Inflammatory macrophage treated with lipopolysaccharide for 4 hours (primary cell): ENCODE results near the gene PRKCH.
"Not testable (repeated sequence)": the region's sequence is repeated elsewhere in the genome, so short reads cannot be mapped to it uniquely, and the experiment has no call there.

ENCODE experiments used
- DNase-seq: peaks from one replicate; pipeline ENCODE4 v3.0.0-alpha.2; 2020

PRKCH gene

GRCh38 chr14:61396279-61396678, 74.9 kb downstream of the PRKCH start:
- no peak for DNase-seq

- DNase-seq, result no peak
Observed at GRCh38 chr14:61396694-61397093, 75.3 kb downstream of the PRKCH start.

- no peak for DNase-seq
Observed at GRCh38 chr14:61397615-61398014, 76.2 kb downstream of the PRKCH start.

GRCh38 chr14:61398221-61398620, 76.8 kb downstream of the PRKCH start:
- no peak for DNase-seq

GRCh38 chr14:61399365-61399764, 78.0 kb downstream of the PRKCH start:
- DNase-seq, result no peak

- no peak for DNase-seq
Observed at GRCh38 chr14:61401461-61401860, 80.1 kb downstream of the PRKCH start.

GRCh38 chr14:61403411-61403810, 82.0 kb downstream of the PRKCH start:
- DNase-seq, result no peak

- no peak for DNase-seq
Observed at GRCh38 chr14:61404637-61405036, 83.3 kb downstream of the PRKCH start.

- no peak for DNase-seq
Observed at GRCh38 chr14:61406198-61406597, 84.8 kb downstream of the PRKCH start.

- no peak for DNase-seq
Observed at GRCh38 chr14:61406675-61407074, 85.3 kb downstream of the PRKCH start.

- no peak for DNase-seq
Observed at GRCh38 chr14:61408498-61408897, 87.1 kb downstream of the PRKCH start.

GRCh38 chr14:61409782-61410181, 88.4 kb downstream of the PRKCH start:
- no peak for DNase-seq

- DNase-seq, result not testable (repeated sequence)
Observed at GRCh38 chr14:61415934-61416333, 94.6 kb downstream of the PRKCH start.

- peak; percentile 41 for DNase-seq
Observed at GRCh38 chr14:61416591-61416990, 95.2 kb downstream of the PRKCH start.

- DNase-seq, result no peak
Observed at GRCh38 chr14:61417141-61417540, 95.8 kb downstream of the PRKCH start.

- no peak for DNase-seq
Observed at GRCh38 chr14:61417883-61418455, 96.6 kb downstream of the PRKCH start.

GRCh38 chr14:61418746-61419145, 97.4 kb downstream of the PRKCH start:
- no peak for DNase-seq

- DNase-seq, result no peak
Observed at GRCh38 chr14:61419201-61419600, 97.8 kb downstream of the PRKCH start.

GRCh38 chr14:61420326-61420725, 98.9 kb downstream of the PRKCH start:
- DNase-seq, result no peak

GRCh38 chr14:61421212-61421923, 100.0 kb downstream of the PRKCH start:
- DNase-seq, result peak; percentile 33

- no peak for DNase-seq
Observed at GRCh38 chr14:61426048-61426447, 104.7 kb downstream of the PRKCH start.

- DNase-seq, result no peak
Observed at GRCh38 chr14:61428261-61428660, 106.9 kb downstream of the PRKCH start.

- no peak for DNase-seq
Observed at GRCh38 chr14:61429316-61429715, 107.9 kb downstream of the PRKCH start.

- no peak for DNase-seq
Observed at GRCh38 chr14:61430066-61430757, 108.8 kb downstream of the PRKCH start.
